HG03442 (cell line): ENCODE measurements around the gene FOXD4L6.
"Not testable (repeated sequence)": the region's sequence is repeated elsewhere in the genome, so short reads cannot be mapped to it uniquely, and the experiment has no call there.

Experiments
- ATAC-seq: cut with Tn5 transposase; IDR thresholded peaks from one replicate; pipeline ENCODE4 v1.9.1; 2021; ENCODE audit warnings: mild to moderate bottlenecking, moderate library complexity; ENCODE audit not compliant: unreplicated experiment

FOXD4L6 gene

DNA sequence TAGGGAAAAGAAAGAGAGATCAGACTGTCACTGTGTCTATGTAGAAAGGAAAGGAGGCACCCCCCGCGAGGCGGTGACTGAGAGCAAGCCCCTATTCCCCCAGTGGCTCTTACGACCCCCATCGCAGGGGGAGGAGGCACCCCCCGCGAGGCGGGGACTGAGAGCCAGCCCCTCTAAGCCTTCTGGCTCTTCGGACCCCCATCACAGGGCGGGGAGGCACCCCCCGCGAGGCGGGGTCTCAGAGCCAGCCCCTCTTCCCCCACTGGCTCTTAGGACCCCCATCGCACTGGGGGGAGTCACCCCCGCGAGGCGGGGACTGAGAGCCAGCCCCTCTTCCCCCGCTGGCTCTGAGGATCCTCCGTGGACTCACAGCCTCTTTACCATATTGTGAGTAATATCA, 23.9 kb downstream of the FOXD4L6 start:
- ATAC-seq = not testable (repeated sequence)

DNA sequence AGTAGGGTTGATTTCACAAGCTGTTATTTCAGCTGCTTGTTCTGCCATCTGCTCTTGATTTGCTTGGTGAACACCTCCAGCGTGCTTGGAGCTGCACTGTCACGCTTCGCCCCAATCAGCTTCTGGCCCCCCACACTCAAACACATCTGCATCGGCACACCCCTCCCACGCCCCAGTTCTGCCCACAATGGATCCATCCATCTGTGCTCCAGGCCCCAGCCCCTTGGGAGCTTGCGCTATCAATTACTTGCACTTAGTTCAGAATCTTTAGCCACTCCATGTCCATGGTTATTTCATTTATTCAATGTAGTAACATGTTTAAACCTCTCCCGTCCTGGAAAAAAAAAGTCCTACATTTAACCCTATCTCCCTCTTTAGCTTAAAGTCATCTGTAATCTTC, 28.0 kb downstream of the FOXD4L6 start:
- not testable (repeated sequence) for ATAC-seq

- not testable (repeated sequence) for ATAC-seq
Measured at GRCh38 chr9:41098759-41099158, 29.7 kb downstream of the FOXD4L6 start.

GRCh38 chr9:41095060-41095459, 33.4 kb downstream of the FOXD4L6 start:
- peak; percentile 50 for ATAC-seq

DNA sequence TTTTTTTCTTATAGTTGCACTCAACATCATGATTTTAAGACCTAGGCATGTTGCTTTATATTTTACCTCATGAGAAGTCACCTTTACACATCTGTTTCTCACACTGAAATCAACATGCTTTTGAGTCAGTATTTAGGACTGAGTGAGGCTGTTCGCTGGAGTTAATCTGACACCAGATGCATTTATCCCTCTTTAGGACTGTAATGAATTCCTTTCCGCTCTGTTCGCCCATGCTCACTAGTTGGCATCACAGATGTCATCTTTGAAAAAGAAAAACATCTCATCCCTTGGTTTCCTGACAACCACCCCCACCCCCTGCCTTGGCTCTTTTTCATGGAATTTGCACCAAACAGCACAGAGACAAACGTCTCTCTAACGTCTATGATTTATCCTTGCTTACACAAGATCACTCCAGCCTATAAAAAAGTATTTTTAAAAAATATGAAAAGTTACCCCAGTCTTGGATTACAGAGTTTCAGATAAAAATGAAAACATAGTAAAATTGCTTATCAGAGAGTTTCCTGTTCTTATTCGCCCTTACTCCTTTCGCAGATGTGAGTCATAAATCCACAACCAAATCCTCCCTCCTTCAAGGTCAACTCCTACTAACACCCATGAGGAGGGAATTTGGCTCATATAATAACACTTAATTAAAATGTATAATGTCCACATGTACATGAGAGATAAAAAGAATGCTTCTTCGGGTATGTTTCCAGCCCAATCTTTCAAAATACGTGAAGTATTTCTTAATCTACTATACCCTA, 34.3 kb downstream of the FOXD4L6 start:
- ATAC-seq = not testable (repeated sequence)

- not testable (repeated sequence) for ATAC-seq
Measured at GRCh38 chr9:41090922-41091321, 37.6 kb downstream of the FOXD4L6 start.

GRCh38 chr9:41090386-41090785, 38.1 kb downstream of the FOXD4L6 start:
- ATAC-seq = not testable (repeated sequence)

DNA sequence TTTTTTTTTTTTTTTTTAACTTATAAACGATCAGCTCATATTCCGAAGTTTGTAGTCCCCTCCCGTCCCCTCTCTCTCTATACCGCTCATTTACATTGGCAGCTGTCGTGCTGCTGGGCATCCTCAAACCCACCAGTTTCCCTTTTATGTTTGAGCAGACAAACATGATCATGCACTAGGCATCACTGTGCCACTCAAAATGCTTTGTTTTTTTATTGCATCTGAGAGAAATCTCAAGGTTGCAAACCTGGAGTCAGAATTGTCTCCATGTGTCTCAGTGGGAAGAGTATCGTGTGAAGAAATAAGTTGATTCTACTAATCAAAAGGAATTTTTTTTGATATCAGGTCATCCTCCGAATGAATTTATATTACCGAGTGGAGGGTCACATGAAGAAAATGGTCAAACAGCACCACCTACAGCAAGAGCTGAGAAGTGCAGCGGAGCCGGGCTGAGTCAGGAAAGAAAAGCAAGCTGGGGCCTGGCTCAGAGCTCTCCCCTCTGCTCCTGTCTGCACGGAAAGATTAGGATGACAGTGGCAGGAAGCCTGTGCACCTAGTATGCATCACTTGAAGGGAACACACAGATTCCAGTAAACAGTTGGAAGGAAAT, 39.9 kb downstream of the FOXD4L6 start:
- peak; percentile 73 for ATAC-seq

DNA sequence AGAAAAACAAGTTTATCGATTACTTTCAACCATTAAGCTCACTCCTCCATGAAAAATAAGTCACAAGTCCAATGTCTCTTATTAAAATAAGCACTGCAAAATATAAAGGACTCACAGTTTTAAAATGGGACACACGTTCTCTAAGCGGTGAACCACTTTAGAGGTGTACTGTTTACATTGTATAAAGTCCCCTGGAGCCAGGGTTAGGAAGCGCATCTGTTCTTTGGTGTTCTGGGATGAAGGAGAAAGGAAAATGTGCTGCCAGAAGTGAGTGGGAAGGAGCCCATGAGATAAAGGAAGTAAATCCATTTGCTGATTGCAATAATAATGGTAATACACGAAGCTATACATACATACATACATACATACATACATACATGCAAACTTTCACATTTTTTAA, 40.6 kb downstream of the FOXD4L6 start:
- ATAC-seq = not testable (repeated sequence)

DNA sequence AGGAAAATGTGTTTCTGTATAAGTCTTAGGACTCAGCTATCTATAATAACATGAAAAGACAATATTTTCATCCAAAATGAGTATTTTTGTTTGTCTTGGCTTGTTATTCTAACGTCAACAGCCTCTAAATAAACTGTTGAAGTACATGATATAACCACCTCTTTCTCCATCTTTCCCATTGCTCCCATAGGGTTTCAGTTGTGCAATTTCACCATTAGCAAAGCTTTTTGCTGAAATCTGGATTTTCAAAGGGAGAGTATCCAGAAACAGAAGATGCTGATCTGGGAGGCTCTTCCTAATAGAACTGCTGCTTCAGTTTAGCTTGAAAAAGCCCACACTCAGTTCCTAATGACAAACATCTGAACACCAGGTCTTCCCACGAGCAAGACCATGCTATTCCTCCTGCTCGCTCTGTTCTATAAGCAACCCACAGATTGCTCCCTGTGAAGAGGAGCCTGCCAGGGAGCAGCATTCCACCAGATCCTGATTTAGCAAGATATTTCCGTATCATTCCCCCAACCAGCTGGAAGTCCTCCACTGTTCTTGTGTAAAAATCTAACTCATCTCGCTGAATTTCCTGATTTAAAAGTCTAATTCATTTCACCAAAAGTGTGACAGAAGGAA, 41.2 kb downstream of the FOXD4L6 start:
- ATAC-seq = not testable (repeated sequence)

DNA sequence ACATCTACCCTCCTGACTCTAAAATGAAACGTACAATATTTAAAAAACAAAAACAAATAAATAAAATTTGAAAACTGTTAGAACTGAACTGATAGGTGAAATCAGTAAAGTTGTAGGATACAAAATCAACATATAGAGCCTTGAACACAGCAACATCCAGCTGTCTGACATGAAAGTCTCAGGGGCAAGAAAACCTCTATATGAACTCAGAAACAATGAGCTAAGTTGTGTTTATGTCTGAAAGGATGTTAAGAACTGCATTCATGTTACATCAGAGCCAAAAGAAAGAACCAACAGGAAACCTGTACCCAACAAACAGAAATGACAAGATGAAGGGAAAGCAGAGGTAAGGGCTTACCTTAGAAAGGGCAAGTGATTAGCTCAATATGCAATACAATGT, 41.8 kb downstream of the FOXD4L6 start:
- not testable (repeated sequence) for ATAC-seq

- ATAC-seq = not testable (repeated sequence)
Measured at GRCh38 chr9:41086215-41086614, 42.3 kb downstream of the FOXD4L6 start.

- ATAC-seq = not testable (repeated sequence)
Measured at GRCh38 chr9:41082358-41082757, 46.1 kb downstream of the FOXD4L6 start.

DNA sequence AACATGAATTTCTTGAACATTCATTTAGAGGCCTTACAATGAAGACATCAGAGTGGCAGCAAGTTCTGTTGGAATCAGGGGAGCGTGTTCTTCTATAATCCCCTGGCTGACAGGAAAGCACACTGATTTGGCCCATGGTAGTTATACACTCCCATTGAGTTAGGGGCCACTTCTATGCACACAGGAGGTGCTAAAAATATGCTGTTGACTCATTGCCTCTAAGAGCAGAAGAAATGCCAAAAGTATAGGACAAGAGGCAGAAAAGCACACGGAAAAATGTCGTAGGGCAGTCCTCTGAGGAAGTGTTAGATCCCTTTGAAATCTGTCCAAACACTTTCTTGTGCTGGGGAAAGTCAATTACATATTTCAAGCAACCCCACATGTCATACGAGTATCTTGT, 49.0 kb downstream of the FOXD4L6 start:
- ATAC-seq = not testable (repeated sequence)

DNA sequence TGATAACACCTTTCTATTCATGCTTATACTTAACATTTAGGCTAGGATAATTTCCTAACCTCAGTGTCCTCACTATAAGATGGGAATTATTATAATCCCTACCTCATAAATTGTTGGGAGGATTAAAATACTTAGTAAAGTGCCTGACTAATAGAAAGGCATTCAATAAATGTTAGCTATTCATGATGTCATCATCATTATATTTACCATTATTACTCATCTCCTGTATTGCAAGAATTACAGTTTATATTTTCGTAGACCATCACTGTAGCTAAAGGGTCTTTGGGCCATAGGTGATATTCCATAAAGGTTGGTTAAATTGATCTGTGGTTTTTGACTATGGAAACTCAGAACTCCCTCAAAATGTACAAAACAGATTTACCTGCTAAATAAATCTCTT, 50.9 kb downstream of the FOXD4L6 start:
- not testable (repeated sequence) for ATAC-seq
